NCI-H446 treated with DMSO at 0.1 percent for 48 hours (cell line): ENCODE results near the gene C3orf22.

Experiments
- DNase-seq: peaks from one replicate; lab custom pipeline; 2025; lab: John Stamatoyannopoulos, UW

The C3orf22 gene

GRCh38 chr3:126556637-126557414 lies 1.9 kb downstream of the C3orf22 start:
- no peak for DNase-seq

DNA sequence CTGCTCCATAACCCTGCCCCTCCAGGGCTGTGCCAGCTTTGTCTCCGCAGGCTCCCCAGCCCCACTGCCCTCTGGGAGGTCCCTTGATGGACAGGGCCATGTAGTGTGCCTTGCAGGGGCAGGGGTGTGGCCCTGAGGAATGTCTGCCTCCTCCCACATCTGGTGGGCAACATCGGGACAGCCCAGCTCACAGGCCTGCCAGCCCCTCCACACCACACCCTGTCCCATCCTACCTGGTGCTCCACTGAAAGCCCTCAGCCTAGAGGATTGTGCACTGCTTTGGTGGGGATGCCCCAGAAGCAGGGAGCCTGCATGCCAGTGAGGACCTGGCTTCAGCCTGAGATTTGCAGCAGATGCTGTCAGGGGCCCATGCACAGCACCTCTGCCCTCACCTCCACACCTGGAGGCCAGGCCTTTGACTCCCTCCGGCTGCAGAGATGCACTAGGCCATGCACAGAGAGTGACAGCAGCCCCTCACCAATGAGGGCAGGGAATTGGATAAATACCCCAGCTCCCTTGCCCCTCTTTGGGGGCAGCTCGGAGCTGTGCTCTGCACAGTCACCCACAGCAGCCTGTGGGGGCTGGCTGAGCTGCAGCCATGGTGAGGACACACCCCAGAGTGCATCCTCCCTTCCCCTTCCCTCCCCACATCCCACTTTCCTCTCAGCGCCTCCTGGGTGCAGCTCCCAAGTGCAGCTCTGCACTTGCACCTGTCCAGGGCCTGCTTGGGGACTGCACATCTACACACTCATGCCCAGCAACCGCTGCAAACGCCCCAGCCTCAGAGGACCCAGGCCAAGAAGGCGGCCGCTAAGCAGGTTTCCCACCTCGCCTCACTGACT lies 2.7 kb downstream of the C3orf22 start:
- no peak for DNase-seq

DNA sequence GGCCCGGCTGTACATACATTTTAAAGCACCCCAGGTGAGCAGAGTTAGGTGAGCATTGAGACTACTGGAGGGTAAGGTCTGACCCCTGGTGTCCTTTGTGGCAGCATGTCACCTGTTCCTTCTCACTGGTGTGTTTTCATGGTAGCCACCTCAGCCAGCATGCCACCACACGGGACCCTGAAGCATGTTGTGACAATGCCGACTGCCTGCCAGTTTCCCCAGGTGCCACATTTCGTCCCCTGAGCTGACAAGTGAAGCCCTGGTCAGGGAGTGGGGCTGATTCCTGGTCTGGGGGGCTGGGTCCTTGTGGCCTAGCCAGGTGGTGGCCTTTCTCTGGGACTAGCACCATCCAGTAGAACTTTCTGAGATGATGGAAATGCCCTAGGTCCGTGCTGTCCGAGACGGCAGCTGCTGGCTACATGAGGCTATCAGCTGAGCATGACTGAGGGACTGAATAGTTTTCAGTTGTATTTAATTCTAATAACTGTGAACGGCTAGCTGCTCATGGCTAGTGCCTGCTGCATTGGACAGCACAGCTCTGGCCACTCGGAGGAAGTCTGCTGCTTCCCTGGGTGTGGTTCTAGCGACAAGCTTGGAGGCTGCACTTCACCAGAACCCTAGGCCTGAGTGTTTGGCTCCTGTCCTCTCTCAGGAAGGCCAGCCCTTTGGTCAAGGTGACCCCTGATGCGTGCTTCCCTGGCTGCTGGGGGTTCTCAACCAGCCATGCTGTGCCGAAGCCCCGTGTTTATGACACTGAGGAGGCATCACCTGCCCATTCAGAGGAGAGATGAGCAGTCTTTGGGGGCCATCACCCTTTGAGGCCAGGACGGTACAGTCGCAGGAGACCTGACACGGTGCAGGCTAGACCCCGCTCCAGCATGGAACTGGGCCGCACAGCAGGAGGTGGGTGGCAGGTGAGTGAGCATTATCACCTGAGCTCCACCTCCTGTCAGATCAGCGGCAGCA lies 3.9 kb downstream of the C3orf22 start:
- DNase-seq: no peak

GRCh38 chr3:126553284-126554084 lies 5.2 kb downstream of the C3orf22 start:
- no peak for DNase-seq

- DNase-seq: peak; percentile 36
Measured at GRCh38 chr3:126552688-126553283, 5.9 kb downstream of the C3orf22 start.

GRCh38 chr3:126551839-126552687 lies 6.7 kb downstream of the C3orf22 start:
- DNase-seq: peak; percentile 7

GRCh38 chr3:126551121-126551838 lies 7.5 kb downstream of the C3orf22 start:
- peak; percentile 3 for DNase-seq

DNA sequence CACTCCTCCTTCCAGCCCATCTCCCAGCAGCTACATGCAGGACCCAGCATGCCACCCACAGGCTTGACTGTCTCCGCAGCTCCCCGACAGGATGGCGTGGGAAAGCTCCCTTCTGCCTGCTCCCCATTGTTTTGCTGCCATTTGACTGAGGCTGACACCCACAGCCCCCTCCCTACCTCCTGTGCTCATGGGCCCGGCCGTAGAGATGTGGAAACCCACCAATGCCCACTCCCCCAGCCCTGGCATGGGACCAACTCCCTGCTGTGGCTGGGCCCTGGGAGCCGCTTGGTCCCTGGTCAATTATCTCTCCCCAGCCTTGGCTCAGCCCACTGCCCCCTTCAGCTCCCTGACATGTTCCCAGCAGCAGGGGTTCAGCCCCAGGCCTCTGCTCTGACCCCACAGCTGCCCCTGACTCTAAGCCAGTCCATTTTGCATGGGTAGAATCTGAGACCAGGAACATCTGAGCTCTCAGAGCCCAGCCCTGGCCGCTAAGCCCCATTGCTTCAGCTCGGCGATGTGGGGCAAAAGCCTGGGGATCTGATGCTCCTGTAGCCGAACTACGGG lies 8.2 kb downstream of the C3orf22 start:
- DNase-seq: no peak

DNA sequence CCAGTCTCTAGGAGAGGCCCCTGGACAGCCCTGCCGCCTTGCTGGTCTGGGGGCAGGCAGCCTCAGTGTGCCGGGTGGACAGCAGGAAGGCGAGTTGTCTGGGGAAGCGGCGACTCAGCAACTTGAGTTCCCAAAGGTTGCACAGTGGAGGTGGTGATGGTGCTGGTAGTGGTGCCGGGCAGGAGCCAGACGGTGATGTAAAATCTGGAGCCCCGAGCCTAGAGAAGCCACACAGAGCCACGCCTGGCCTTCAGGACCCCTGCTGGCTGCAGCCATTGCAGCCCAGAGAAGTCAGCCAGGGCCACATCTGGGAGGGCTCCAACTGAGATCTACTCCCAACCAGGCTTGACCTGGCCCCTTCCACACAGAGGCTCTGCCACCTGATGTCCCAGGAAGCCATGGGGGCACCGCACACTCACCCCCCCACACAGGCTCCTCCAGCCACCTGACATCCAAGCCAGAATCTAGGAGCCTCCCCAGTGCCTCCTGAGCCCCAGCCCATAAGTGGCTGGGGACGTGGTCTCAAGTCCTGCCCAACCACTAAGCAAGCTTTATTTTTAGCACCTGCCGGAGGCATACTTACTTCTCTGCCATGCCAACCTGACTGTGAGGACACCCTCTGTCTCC lies 8.8 kb downstream of the C3orf22 start:
- DNase-seq: no peak

DNA sequence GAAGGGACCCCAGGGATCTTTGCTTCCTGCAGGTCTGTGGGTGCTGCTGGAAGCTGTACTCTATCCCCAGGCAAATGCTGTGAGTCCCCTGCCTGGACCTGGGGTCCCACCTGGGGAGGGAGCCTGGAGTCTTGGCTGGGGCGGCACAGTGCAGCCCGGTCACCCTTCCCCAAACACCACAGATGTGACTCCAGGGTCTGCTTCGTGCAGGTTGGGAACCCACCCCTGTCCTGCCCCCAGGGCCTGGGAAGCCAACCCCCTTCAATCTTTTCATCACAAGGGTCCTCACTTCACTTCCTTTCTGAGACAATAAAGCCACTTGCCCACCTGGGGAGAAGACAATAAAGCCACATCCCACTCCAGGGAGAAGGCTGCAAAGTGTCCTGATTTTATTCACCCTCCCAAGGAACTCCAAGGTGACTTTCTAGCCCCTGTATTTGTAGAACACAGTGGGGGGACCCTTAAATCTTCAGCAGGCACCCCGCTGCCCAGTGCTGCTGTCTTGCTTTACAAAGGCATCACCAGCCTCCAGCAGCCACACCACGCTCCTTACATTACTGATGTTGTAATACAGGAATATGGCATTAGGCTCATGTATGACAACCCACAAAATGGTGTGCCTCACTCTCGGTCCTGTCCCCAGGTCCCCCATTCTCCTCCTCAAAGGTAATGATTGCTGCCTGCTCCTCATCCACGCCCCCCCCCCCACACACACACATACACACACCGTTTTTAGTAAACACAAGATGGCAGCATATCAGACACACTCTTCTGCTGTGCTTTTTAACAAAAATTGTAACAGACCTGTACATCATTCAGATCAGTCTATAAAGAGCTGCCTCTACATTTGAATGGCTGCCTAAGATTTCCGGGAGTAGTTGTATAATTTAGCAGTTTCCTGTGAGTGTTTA lies 9.9 kb downstream of the C3orf22 start:
- no peak for DNase-seq

DNA sequence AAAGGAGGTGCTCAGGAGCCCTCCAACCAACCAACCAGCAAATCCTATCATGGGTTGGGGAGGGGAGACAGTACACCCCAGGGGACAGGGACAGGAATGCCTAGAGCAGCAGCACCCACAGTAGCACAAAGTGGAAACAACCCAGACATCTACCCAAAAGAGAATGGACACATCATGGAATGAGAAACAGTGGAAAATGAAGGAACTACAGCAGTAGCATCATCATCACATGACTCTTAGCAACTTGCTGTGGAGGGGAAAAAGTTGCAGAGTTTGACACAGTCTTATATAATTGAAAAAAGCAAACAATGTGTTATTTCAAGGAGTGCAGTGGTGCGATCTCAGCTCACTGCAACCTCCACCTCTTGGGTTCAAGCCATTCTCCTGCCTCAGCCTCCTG lies 11.0 kb downstream of the C3orf22 start:
- DNase-seq: no peak

GRCh38 chr3:126546549-126547239 lies 12.0 kb downstream of the C3orf22 start:
- DNase-seq: no peak

DNA sequence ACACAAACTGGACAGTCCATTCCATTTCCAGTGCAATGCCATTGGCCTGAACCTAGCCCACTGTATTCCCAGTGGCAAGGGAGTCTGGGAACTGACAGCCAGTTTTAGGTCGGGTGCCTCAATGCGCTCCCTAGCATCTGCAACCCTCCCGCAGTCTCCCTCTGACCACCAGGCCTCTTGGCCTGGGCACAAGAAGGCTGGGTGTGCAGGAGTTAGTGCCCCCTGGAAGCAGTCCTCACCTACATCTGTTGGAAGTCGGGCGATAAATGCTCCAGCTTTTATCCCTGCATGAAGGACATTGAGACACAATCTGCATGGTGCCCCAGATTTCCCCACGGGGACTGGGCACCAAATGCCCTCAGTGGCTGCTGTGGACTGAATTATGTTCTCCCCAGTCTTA lies 12.7 kb downstream of the C3orf22 start:
- no peak for DNase-seq

- DNase-seq: no peak
Measured at GRCh38 chr3:126545544-126545943, 13.2 kb downstream of the C3orf22 start.

DNA sequence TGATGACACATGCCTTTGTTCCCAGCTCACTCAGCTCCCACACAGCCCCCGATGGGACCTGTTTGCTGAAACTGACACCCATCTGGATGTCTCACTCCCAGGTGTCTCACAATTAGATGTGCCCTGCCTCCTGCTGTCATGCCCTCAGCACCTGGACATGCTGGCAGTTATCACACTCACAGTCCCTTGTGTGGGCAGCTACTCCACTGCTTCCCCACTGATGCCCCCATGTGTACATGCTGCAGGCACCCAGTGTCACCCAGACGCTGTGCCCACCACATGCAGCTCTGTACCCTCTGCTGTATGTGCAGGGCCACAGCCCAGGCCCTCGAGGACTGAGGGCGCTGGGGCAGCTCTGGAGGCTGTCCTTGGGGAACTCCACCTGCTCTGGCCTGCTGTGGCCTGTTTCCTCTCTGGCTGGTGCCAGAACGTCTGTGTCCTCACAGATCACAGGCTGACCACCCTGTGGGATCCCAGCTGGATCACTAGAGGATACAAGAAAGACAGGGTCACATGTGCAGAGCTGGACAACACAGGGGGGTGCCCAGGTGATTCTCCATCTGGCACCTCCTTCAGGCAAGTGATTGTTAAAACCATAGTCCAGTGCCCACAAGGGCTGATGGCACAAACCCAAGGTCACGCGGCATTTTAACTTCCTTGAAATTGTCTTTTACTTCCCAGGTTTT lies 14.0 kb downstream of the C3orf22 start:
- DNase-seq: no peak

- DNase-seq: no peak
Measured at GRCh38 chr3:126543457-126544061, 15.2 kb downstream of the C3orf22 start.
